Thyroid gland (tissue), 4 donors: Measurements from ENCODE around the gene FAM25G. TPM values are rescaled to one million over a fixed set of nuclear protein-coding genes. Genes with fewer than 3 reads are reported as not detected.

Source experiments
- DNase-seq, 2 donors: peaks; one replicate each; pipeline ENCODE4 v3.0.0-alpha.2; 2019
- H3K27ac ChIP-seq, 3 donors: fragments of 200-600 bp; sonication (generic); 1 replicate in 2 of 3; 2 replicates in 1 of 3; pipeline ENCODE4 v1.5.1; 2016 to 2019; ENCODE audit warnings: mild to moderate bottlenecking in 1 of 3, moderate library complexity in 1 of 3
- H3K27me3 ChIP-seq: fragments of 200-600 bp; sonication (generic); one replicate; pipeline ENCODE4 v1.5.1; 2019
- H3K36me3 ChIP-seq, 2 donors: fragments of 200-600 bp; sonication (generic); one replicate each; pipeline ENCODE4 v1.5.1; 2016 to 2019
- H3K4me1 ChIP-seq, 2 donors: fragments of 200-600 bp; sonication (generic); one replicate each; pipeline ENCODE4 v1.5.1; 2017 to 2019
- H3K4me3 ChIP-seq, 3 donors: fragments of 200-600 bp; sonication (generic); replicated peaks in 1 of 3; 1 replicate in 2 of 3; 2 replicates in 1 of 3; pipeline ENCODE4 v1.5.1; 2016; ENCODE audit warnings: mild to moderate bottlenecking in 1 of 3
- H3K9me3 ChIP-seq: fragments of 200-600 bp; sonication (generic); one replicate; pipeline ENCODE4 v1.5.1; 2017
- POLR2A ChIP-seq, 2 donors: fragments of 450-650 bp; IDR thresholded peaks; one replicate each; pipeline ENCODE4 v1.6.1; 2017; ENCODE audit warnings: antibody characterized with exemption in 2 of 2, mild to moderate bottlenecking in 2 of 2, moderate library complexity in 1 of 2
- WGBS, 2 donors: methylation state at CpG; one replicate each; pipeline ENCODE4 v1.1.5; 2017; 5-methylcytosine and 5-hydroxymethylcytosine counted together
- intact Hi-C: fragments of 100-400 bp; cut with DNase I; formaldehyde crosslinking; loops from one replicate; pipeline ENCODE4 v1.15.1; 2023
- total RNA-seq, 4 donors: library from RNA; depleted of rRNA; stranded (reverse); fragments of >200 nt; gene quantifications; one replicate each; pipeline ENCODE4 v1.2.3, GENCODE V29; 2016
- TF ChIP-seq, protein P1 (sequence below), 6 experiments: fragments of 200-600 bp in 3 of 6; fragments of 450-650 bp in 3 of 6; sonication (generic) in 3 of 6; IDR thresholded peaks; one replicate each; pipeline ENCODE4 v1.5.1; 2016 to 2019; ENCODE audit warnings: antibody characterized with exemption in 6 of 6, mild to moderate bottlenecking in 2 of 6, inconsistent platforms in 1 of 6, moderate library complexity in 1 of 6

FAM25G gene
- total RNA-seq, 4 donors from 2014 or later, result not detected

- DNase-seq, result no peak
- H3K27me3 ChIP-seq, result no peaks in the 10 kb centered on the region
- no peak overlapping the region for H3K27ac ChIP-seq
- 74 to 87% methylated on average over 7 of the region's 7 CpGs for WGBS, 2 donors
- H3K4me1 ChIP-seq, result no peaks in the 10 kb centered on the region
- TF ChIP-seq, protein P1, sequence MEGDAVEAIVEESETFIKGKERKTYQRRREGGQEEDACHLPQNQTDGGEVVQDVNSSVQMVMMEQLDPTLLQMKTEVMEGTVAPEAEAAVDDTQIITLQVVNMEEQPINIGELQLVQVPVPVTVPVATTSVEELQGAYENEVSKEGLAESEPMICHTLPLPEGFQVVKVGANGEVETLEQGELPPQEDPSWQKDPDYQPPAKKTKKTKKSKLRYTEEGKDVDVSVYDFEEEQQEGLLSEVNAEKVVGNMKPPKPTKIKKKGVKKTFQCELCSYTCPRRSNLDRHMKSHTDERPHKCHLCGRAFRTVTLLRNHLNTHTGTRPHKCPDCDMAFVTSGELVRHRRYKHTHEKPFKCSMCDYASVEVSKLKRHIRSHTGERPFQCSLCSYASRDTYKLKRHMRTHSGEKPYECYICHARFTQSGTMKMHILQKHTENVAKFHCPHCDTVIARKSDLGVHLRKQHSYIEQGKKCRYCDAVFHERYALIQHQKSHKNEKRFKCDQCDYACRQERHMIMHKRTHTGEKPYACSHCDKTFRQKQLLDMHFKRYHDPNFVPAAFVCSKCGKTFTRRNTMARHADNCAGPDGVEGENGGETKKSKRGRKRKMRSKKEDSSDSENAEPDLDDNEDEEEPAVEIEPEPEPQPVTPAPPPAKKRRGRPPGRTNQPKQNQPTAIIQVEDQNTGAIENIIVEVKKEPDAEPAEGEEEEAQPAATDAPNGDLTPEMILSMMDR (IDR thresholded peaks at IDR 0.05), result no peak
- TF ChIP-seq POLR2A (IDR thresholded peaks at IDR 0.05), result no peak
- no peaks in the 10 kb centered on the region for H3K9me3 ChIP-seq
- H3K36me3 ChIP-seq, result no peaks in the 10 kb centered on the region
- intact Hi-C loops, result no loop called here
- no peak overlapping the region for H3K4me3 ChIP-seq
Observed at GRCh38 chr10:47453141-47454007, 38.1 kb downstream of the FAM25G start.

GRCh38 chr10:47452495-47453140, 38.9 kb downstream of the FAM25G start:
- Histone ChIP-seq H3K4me1 (no peaks in the 10 kb centered on the region), H3K4me3 (no peak overlapping the region), H3K9me3 (no peaks in the 10 kb centered on the region), H3K36me3 (no peaks in the 10 kb centered on the region), H3K27ac (no peak overlapping the region), H3K27me3 (no peaks in the 10 kb centered on the region)
- no peak for TF ChIP-seq POLR2A (IDR thresholded peaks at IDR 0.05)
- TF ChIP-seq, protein P1 (IDR thresholded peaks at IDR 0.05), result no peak
- intact Hi-C loops, result no loop called here
- 61 to 65% methylated on average over 9 to 10 of the region's 11 CpGs for WGBS, 2 donors
- no peak for DNase-seq

- 81 to 84% methylated on average over 7 of the region's 7 CpGs for WGBS, 2 donors
- H3K9me3 ChIP-seq, result no peaks in the 10 kb centered on the region
- no peaks in the 10 kb centered on the region for H3K27me3 ChIP-seq
- DNase-seq, result no peak
- H3K27ac ChIP-seq, result no peak overlapping the region
- TF ChIP-seq, protein P1 (IDR thresholded peaks at IDR 0.05), result no peak
- TF ChIP-seq POLR2A (IDR thresholded peaks at IDR 0.05), result no peak
- no peaks in the 10 kb centered on the region for H3K4me1 ChIP-seq
- H3K4me3 ChIP-seq, result no peak overlapping the region
- no peaks in the 10 kb centered on the region for H3K36me3 ChIP-seq
- intact Hi-C loops, result no loop called here
Observed at GRCh38 chr10:47451998-47452494, 39.5 kb downstream of the FAM25G start.

- Histone ChIP-seq H3K27me3 (no peaks in the 10 kb centered on the region), H3K36me3 (no peaks in the 10 kb centered on the region), H3K4me3 (no peak overlapping the region), H3K27ac (no peak overlapping the region), H3K4me1 (no peaks in the 10 kb centered on the region), H3K9me3 (no peaks in the 10 kb centered on the region)
- WGBS, 2 donors, result 76 to 89% methylated on average over 4 to 12 of the region's 13 CpGs
- intact Hi-C loops, result no loop called here
- no peak for TF ChIP-seq POLR2A (IDR thresholded peaks at IDR 0.05)
- TF ChIP-seq, protein P1 (IDR thresholded peaks at IDR 0.05), result no peak
- no peak for DNase-seq
Observed at GRCh38 chr10:47451273-47451997, 40.1 kb downstream of the FAM25G start.
